DOHH2 (cell line): ENCODE results near the gene ESPN.

Experiments used
- H3F3A ChIP-seq: fragments of 200-600 bp; sonication (generic), shearing (Covaris generic); 2 replicates; pipeline ENCODE4 v1.6.0; 2016; ENCODE audit warnings: antibody characterized with exemption, mild to moderate bottlenecking; ENCODE audit not compliant: control insufficient read depth, insufficient read depth
- H3K27ac ChIP-seq: fragments of 200-600 bp; sonication (generic); 2 replicates; pipeline ENCODE4 v1.5.1; 2014; ENCODE audit warnings: low read depth, mild to moderate bottlenecking, low read length, moderate library complexity
- H3K27me3 ChIP-seq: fragments of 200-600 bp; sonication (generic); 2 replicates; pipeline ENCODE4 v1.6.1; 2014; ENCODE audit warnings: mild to moderate bottlenecking, low read length, mixed read lengths; ENCODE audit not compliant: control insufficient read depth
- H3K36me3 ChIP-seq: fragments of 200-600 bp; sonication (generic); 2 replicates; pipeline ENCODE4 v1.6.1; 2014; ENCODE audit warnings: mild to moderate bottlenecking, low read length, moderate library complexity, mixed read lengths; ENCODE audit not compliant: control insufficient read depth
- H3K4me1 ChIP-seq: fragments of 200-600 bp; sonication (generic); 2 replicates; pipeline ENCODE4 v1.6.1; 2014; ENCODE audit warnings: mild to moderate bottlenecking, low read length, mixed read lengths; ENCODE audit not compliant: control insufficient read depth
- H3K4me2 ChIP-seq: fragments of 200-600 bp; sonication (generic); 2 replicates; pipeline ENCODE4 v1.6.0; 2014; ENCODE audit warnings: mild to moderate bottlenecking, low read length, moderate library complexity
- H3K4me3 ChIP-seq: fragments of 200-600 bp; sonication (generic); 2 replicates; pipeline ENCODE4 v1.5.1; 2014; ENCODE audit warnings: mild to moderate bottlenecking, low read length, mixed read lengths
- H3K79me2 ChIP-seq: fragments of 200-600 bp; sonication (generic); 2 replicates; pipeline ENCODE4 v1.6.1; 2014; ENCODE audit warnings: mild to moderate bottlenecking, low read length, mixed read lengths; ENCODE audit not compliant: control insufficient read depth
- H3K9me2 ChIP-seq: fragments of 200-600 bp; sonication (generic); replicated peaks from 2 replicates; pipeline ENCODE4 v1.6.1; 2014; ENCODE audit warnings: mild to moderate bottlenecking, low read length, mixed read lengths; ENCODE audit not compliant: control insufficient read depth
- H3K9me3 ChIP-seq: fragments of 200-600 bp; sonication (generic); 2 replicates; pipeline ENCODE4 v1.6.1; 2014; ENCODE audit warnings: antibody characterized with exemption, low read length, mixed read lengths; ENCODE audit not compliant: control insufficient read depth, insufficient read depth
- H4K20me1 ChIP-seq: fragments of 200-600 bp; sonication (generic); 2 replicates; pipeline ENCODE4 v1.6.0; 2014; ENCODE audit warnings: low read depth, mild to moderate bottlenecking, antibody characterized with exemption, low read length, moderate library complexity; ENCODE audit not compliant: control insufficient read depth, insufficient read depth
- EZH2phosphoT487 ChIP-seq: fragments of 200-600 bp; sonication (generic); IDR thresholded peaks from 2 replicates; pipeline ENCODE4 v1.6.1; 2017; ENCODE audit warnings: borderline replicate concordance, mild to moderate bottlenecking, antibody characterized with exemption, low read length, moderate library complexity, mixed read lengths
- TF ChIP-seq, protein P1 (sequence below): fragments of 200-600 bp; sonication (generic); IDR thresholded peaks from one replicate; pipeline ENCODE4 v1.5.1; 2014; ENCODE audit warnings: antibody characterized with exemption, mild to moderate bottlenecking, low read depth, low read length; ENCODE audit not compliant: poor library complexity, severe bottlenecking

The ESPN gene

DNA sequence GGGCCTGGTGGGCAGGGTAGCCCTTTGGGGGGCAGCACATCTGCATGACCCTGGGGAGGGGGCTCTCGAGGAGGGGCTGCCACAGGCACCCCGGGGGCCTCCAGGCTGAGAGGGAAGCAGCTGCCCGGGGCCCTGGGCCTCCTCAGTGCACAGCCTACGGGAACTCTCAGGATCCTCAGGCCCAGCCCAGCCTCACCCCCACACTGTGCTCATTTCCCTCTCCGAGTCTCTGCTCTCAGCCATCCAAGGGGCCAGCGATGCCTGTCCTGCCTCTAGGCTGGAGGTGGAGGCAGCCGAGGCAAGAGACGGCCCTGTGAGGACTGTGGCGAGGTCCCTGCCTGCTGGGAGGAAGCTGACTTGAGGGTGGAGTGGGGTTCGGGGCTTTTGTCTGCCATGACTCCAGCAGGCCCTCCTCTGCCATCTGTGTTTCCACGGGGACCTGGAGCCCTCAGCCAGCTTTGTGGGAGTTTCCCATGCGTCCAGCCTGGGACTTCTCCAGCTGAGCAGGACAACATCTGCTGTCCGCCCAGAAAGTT is 74.1 kb downstream of the ESPN start:
- Histone ChIP-seq H3K36me3 (no peaks in the 10 kb centered on the region), H3K4me2 (no peak overlapping the region), H3K4me3 (no peak overlapping the region), H3K4me1 (peaks cover 6% of the 10 kb centered on the region; the same call in 1 of the 2 replicates), H3F3A (no peaks in the 10 kb centered on the region), H3K27me3 (peaks cover 22% of the 10 kb centered on the region), H3K9me3 (no peaks in the 10 kb centered on the region), H3K27ac (no peak overlapping the region), H3K9me2 (no peaks in the 10 kb centered on the region), H4K20me1 (no peaks in the 10 kb centered on the region), H3K79me2 (no peaks in the 10 kb centered on the region)
- TF ChIP-seq, protein P1, sequence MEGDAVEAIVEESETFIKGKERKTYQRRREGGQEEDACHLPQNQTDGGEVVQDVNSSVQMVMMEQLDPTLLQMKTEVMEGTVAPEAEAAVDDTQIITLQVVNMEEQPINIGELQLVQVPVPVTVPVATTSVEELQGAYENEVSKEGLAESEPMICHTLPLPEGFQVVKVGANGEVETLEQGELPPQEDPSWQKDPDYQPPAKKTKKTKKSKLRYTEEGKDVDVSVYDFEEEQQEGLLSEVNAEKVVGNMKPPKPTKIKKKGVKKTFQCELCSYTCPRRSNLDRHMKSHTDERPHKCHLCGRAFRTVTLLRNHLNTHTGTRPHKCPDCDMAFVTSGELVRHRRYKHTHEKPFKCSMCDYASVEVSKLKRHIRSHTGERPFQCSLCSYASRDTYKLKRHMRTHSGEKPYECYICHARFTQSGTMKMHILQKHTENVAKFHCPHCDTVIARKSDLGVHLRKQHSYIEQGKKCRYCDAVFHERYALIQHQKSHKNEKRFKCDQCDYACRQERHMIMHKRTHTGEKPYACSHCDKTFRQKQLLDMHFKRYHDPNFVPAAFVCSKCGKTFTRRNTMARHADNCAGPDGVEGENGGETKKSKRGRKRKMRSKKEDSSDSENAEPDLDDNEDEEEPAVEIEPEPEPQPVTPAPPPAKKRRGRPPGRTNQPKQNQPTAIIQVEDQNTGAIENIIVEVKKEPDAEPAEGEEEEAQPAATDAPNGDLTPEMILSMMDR: no peak
- no peak for TF ChIP-seq EZH2phosphoT487

DNA sequence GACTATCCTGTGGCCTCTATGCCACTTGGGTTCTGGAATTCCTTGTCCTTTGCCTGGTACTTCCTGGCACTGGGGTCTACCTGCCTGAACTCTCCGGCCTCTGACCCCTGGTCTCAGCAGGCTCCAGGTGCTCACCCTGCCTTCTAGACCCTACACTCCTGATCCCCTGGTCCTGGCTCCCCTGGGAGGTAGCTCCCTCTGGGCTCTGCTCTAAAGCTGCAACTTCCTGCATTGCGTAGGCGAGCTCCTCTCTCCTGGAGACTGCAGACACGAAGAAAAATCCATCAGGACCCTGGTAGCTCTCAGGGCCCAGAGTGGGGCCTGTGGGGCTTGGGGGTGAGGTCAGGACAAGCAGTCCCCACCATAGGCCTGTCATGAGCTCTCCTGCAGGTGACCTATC is 74.7 kb downstream of the ESPN start:
- Histone ChIP-seq H3F3A (no peaks in the 10 kb centered on the region), H3K36me3 (no peaks in the 10 kb centered on the region), H3K4me3 (no peak overlapping the region), H3K27me3 (peaks cover 22% of the 10 kb centered on the region), H3K9me3 (no peaks in the 10 kb centered on the region), H3K4me2 (no peak overlapping the region), H4K20me1 (no peaks in the 10 kb centered on the region), H3K79me2 (no peaks in the 10 kb centered on the region), H3K4me1 (peaks cover 6% of the 10 kb centered on the region; the same call in 1 of the 2 replicates), H3K27ac (no peak overlapping the region), H3K9me2 (no peaks in the 10 kb centered on the region)
- TF ChIP-seq, protein P1: no peak
- TF ChIP-seq EZH2phosphoT487: no peak

DNA sequence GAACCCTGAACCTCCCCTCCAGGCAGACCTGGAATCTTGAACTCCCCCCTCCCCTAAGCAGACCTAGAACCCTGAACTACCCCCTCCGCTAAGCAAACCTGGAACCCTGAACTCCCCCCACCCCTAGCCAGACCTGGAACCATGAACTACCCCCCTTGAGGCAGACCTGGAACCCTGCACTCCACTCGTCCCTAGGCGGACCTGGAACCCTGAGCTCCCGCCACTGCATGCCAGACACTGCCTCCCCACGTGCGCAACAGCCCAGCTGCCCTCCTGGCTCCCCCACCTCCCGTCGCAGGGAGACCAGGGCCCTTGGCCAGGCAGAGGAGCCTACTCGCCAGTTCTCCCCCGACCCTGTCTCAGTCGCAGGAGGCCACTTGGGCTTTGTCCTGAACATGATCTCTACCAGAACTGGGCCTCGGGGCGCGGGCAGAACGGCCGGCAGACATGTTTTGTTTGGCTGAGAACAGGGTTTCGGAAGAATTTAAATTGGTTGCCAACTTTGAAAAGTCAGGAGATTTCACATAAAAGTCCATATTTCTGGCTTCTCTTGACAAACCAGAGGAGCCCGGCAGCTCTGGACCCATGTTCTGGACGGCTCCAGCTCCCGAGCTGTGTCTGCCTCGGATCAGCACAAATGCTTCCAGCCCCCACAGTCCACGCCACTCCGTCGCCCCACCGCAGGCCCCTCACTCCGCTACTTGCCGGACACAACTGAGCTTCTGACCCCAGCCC is 76.1 kb downstream of the ESPN start:
- no peaks in the 10 kb centered on the region for H3K79me2 ChIP-seq
- peaks cover 22% of the 10 kb centered on the region for H3K27me3 ChIP-seq
- no peaks in the 10 kb centered on the region for H3F3A ChIP-seq
- H3K4me1 ChIP-seq: peaks cover 6% of the 10 kb centered on the region; the same call in 1 of the 2 replicates
- H3K9me2 ChIP-seq: no peaks in the 10 kb centered on the region
- no peaks in the 10 kb centered on the region for H3K36me3 ChIP-seq
- no peak for TF ChIP-seq EZH2phosphoT487
- TF ChIP-seq, protein P1: no peak
- no peak overlapping the region for H3K27ac ChIP-seq
- H4K20me1 ChIP-seq: no peaks in the 10 kb centered on the region
- H3K4me3 ChIP-seq: no peak overlapping the region
- H3K4me2 ChIP-seq: no peak overlapping the region
- no peaks in the 10 kb centered on the region for H3K9me3 ChIP-seq
